Dedifferentiated amniotic fluid mesenchymal stem cell (primary cell): ENCODE measurements around the gene NAV3.

ENCODE experiments used
- DNase-seq: peaks from one replicate; pipeline ENCODE4 v3.0.0-alpha.2; 2016; ENCODE audit errors: extremely low spot score

NAV3 gene

GRCh38 chr12:77830583-77831351, at the start of gene NAV3:
NAV3 (plus strand) TSS chr12:77830894; CDS start chr12:77831462, 568 bp downstream.
- DNase-seq = no peak

- DNase-seq = no peak
Measured at GRCh38 chr12:77782034-77782433, 48.7 kb upstream of the NAV3 start.

GRCh38 chr12:77782766-77783165, 47.9 kb upstream of the NAV3 start:
- DNase-seq = no peak

- no peak for DNase-seq
Measured at GRCh38 chr12:77785211-77785610, 45.5 kb upstream of the NAV3 start.

- no peak for DNase-seq
Measured at GRCh38 chr12:77786675-77787074, 44.0 kb upstream of the NAV3 start.

GRCh38 chr12:77788231-77789168, 42.2 kb upstream of the NAV3 start:
- no peak for DNase-seq

GRCh38 chr12:77795699-77796098, 35.0 kb upstream of the NAV3 start:
- DNase-seq = no peak

GRCh38 chr12:77796775-77797174, 33.9 kb upstream of the NAV3 start:
- DNase-seq = peak; percentile 37

- DNase-seq = no peak
Measured at GRCh38 chr12:77800501-77800900, 30.2 kb upstream of the NAV3 start.

- no peak for DNase-seq
Measured at GRCh38 chr12:77808534-77808933, 22.2 kb upstream of the NAV3 start.

- DNase-seq = no peak
Measured at GRCh38 chr12:77813558-77813957, 17.1 kb upstream of the NAV3 start.

- DNase-seq = no peak
Measured at GRCh38 chr12:77814386-77814785, 16.3 kb upstream of the NAV3 start.

GRCh38 chr12:77816196-77816595, 14.5 kb upstream of the NAV3 start:
- DNase-seq = no peak

- no peak for DNase-seq
Measured at GRCh38 chr12:77817276-77817675, 13.4 kb upstream of the NAV3 start.

GRCh38 chr12:77818351-77818750, 12.3 kb upstream of the NAV3 start:
- no peak for DNase-seq

- DNase-seq = no peak
Measured at GRCh38 chr12:77821699-77822203, 8.9 kb upstream of the NAV3 start.

- no peak for DNase-seq
Measured at GRCh38 chr12:77833329-77833728, 2.6 kb downstream of the NAV3 start.

GRCh38 chr12:77834618-77835017, 3.9 kb downstream of the NAV3 start:
- DNase-seq = no peak

- DNase-seq = no peak
Measured at GRCh38 chr12:77835969-77836368, 5.3 kb downstream of the NAV3 start.

GRCh38 chr12:77837876-77838291, 7.2 kb downstream of the NAV3 start:
- DNase-seq = no peak

GRCh38 chr12:77841521-77841920, 10.8 kb downstream of the NAV3 start:
- DNase-seq = no peak

- DNase-seq = no peak
Measured at GRCh38 chr12:77842430-77842829, 11.7 kb downstream of the NAV3 start.

GRCh38 chr12:77845831-77846230, 15.1 kb downstream of the NAV3 start:
- no peak for DNase-seq
